Measurements from ENCODE around the gene GRM5.
"Not testable (repeated sequence)": the region's sequence is repeated elsewhere in the genome, so short reads cannot be mapped to it uniquely, and the experiment has no call there.

- peak; percentile 22; the same call in 1 of the 2 replicates for TF ChIP-seq CTCF (conservative IDR thresholded peaks at IDR 0.05; ENCODE audit: low read depth, low read length)
- TF ChIP-seq EZH2 (IDR thresholded peaks at IDR 0.05; ENCODE audit: low read length, unreplicated experiment) = not testable (repeated sequence)
Observed at GRCh38 chr11:89063481-89063951, 2.3 kb downstream of the GRM5 start.

All from PC-3 (cell line).